DMS114 treated with DMSO at 0.1 percent for 48 hours (cell line): ENCODE results near the gene IP6K2.
A peak's percentile ranks its signal among the peaks of the same experiment; 100 is the strongest.

ENCODE experiments used
- DNase-seq: peaks from one replicate; lab custom pipeline; 2025; ENCODE audit not compliant: unreplicated experiment; lab: John Stamatoyannopoulos, UW

IP6K2 gene

GRCh38 chr3:48690846-48691458 lies 26.1 kb downstream of the IP6K2 start:
- no peak for DNase-seq

- no peak for DNase-seq
These were observed 27.6 kb downstream of the IP6K2 start for GRCh38 chr3:48689384-48689783.

DNA sequence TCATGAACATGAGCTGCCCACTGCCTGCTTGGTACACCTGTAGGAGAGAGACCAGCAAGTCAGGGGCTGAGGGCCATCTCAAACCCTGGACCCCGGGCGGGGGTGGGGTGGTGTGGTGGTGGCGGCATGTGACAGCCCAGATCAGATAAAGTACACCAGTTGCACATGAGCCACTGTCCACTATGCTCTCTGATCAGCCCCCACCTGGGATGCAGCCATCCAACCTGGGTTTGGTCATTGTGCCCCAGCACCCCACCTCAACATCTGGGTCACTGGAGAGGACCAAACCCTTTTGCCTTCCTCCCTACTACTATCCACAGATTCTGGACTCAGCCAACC lies 28.3 kb downstream of the IP6K2 start:
- DNase-seq = no peak

DNA sequence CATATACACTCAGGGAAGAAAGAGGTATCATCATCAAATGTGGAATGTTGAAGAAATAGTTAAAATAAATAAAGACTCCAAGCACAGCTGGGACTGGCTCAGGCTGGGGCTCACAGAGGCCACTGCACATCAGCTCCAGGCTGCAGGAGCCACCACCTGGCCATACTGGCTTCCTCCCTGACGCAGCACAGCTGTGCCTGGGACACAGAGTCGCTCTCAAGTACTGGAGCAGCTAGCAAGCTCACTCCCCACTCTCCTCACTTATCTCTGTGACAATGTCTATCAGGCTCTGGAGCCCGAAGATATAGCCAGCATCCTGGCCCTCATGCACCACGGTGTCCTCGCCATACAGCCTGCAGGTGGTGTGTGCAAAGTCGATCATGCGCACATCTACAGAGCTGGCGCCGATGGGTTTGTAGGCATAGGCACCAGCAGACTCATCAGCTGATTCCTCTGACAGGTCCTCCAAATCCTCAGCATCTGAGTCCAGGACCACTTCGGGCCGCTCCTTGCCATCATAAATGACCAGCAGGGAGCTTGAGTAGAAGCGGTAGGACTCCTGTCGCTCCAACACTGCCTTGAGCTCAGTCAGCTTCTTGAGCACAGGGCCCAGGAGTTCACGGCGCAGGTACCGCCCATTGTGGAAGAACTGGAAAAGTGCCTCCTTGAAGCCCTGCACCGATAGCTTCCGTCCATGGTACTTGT lies 28.8 kb downstream of the IP6K2 start:
- DNase-seq = no peak

- DNase-seq = no peak
These were observed 29.8 kb downstream of the IP6K2 start for GRCh38 chr3:48687220-48687678.

DNA sequence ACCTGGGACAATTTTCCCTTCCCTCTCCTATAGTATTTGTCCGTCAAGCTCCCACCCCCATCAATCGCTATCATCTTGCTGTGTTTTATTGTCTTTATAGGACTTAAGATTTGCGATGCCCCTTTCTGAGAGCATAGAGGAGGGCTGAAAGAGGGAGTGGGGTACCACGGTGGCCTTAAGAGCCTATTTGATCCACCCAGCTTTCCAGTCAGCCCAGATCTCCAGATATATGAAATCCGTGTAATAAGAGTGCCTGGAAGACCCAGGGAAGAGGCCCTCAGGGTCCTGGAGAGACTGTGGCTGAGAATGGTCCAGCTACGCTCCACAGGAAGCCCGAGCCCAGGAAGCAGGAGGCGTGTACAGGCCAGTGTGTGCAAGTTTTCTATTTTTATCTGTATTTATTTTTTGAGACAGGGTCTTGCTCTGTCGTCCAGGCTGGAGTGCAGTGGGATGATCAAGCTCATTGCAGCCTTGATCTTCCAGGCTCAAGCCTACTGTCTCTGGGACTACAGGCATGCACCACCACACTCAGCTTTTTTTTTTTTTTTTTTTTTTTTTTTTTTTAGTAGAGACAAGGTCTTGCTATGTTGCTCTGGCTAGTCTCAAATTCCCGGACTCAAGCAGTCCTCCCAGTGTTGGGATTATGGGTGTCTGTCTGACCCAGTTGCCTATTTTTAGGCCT lies 30.3 kb downstream of the IP6K2 start:
- no peak for DNase-seq

DNA sequence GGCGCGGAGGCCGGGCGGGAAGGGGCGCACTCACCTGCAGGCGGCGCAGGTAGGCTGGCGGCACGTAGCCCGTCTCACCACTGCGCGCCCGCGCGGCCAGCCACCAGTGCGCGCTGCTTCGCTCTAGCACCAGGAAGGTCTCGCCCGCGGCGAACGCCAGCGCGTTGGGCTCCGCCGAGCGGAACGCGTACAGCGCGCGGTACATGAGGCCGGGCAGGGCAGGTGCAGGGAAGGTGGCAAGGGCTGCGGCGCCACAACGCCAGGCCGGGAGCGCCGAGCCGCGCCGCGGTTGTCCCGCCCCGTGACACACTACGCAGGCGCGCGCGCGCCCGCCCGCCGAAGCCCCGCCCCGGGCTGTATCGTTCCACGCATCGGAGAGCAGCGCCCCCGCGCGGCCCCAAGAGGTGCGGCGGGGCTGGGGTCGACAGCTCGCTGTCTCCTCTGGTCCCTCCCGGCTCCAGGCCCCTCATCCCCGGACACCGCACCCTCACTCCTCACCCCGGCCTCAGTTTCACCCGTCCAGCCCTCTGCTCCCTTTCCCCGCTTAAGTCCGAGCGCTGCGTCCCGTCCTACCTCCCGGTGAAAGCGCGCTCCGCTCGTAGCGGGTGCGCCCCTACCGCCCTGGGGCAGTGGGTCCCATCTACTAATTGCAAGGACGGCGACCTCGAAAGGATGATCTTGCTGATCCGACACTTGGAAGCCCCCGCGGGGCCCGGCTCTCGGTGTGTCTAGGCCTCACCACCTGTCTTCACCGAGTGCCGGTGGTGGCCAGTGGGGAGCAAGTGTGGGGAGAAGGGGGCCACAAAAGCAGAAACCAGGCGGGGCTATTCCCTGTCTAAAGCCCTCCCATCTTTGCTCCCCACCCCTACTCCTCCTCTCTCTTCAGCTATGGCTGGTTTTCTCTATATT lies 31.2 kb downstream of the IP6K2 start, which contains the start of gene NCKIPSD:
Gene NCKIPSD, minus strand, starts transcription at position 313 of the 909 bp plus-strand sequence. Its CDS starts 108 bp downstream, at position 205.
- DNase-seq = peak; percentile 62

- no peak for DNase-seq
These were observed 31.8 kb downstream of the IP6K2 start for GRCh38 chr3:48685293-48685602.

DNA sequence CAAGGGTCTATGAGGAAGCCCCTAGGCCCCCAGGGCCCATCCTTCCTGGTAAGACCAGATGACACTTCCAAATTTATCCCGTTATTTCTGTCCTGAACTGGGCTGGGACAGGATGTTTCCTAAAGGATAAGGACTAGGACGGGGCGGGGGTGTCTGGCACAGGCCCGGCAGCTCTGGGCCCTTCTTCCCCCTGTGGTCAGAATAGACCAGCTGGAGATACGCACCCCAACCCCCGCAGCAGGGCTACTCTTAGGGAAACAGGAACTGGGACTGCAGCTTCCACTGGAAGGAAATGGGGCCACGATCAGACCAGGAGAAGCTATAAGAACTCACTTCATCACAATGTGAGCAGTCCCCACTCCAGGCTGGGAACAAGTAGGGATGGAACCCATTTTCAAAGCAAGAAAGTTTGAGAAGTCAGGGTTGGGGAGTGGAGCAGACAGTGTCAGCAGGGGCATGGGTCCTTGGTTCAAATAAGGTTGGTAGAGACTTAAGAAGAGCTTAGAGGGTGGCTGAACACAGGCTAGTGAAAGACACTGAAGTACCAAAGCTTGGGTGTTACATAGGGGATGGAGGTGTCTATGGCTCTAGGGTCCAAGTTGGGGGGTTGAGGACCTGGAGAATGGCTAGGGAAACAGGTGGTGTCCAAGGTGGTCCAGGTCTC lies 32.4 kb downstream of the IP6K2 start:
- no peak for DNase-seq

DNA sequence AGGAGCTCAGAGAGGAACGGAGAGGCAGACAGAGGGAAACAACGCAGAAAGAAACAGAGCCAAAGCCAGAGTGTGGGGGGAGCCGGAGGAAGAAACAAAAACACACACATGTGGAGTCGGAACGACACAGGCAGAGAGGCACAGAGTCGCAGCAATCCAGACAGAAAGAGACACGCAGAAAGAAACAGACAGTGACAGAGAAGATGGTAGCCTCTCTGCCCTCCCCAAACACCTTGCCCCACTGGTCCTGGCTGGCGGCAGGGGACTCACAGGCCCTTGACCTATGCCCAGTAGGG lies 33.0 kb downstream of the IP6K2 start:
- no peak for DNase-seq

DNA sequence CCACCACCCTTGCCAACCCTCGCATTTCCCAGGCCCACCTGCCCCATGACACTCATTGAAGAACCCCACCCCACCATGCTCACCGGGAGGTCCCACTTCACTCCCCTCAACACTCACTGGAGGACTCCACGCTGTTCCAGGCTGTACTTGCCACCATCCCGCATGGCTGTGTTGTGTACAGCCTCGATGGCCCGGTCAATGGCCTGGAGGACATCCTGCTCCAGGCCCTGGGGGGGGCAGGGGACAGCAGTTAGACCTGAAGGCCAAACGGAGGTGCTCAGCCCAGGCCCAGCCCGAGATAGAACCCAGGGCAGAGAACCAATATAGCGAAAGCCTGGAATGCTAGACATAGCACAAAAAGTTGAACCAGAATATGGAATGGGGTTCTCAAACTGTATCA lies 34.2 kb downstream of the IP6K2 start:
- no peak for DNase-seq

DNA sequence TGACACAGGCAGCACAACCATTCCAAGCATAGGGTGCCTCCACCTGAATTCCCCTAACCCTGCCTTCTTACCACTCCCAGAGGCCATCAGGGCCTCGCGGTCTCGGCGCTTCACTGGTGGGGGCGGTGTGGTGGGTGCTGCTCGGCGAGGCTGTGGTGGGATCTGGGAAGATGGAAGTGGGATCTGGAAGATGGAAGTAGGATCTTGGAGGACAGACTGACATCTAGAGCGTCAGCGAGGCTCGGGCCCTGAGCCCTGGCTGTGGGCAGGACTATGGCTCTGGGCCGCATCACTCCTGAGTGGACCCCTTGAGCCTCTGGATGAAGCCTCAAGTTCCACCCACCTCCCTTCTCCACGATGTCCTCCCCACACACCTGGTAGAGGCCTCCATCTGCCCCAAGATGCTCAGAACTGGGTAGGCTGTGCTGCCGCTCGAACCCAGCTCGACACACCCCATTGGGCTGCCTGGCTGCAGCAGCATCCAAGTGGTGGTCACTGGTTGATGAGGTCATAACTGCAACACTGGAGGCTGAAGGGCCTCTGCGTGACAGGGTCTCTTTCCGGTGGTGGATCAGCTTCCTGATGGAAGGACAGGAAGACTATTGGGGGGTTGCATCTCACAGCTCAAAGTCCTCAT lies 34.9 kb downstream of the IP6K2 start:
- no peak for DNase-seq

GRCh38 chr3:48681541-48681880 lies 35.5 kb downstream of the IP6K2 start:
- no peak for DNase-seq

DNA sequence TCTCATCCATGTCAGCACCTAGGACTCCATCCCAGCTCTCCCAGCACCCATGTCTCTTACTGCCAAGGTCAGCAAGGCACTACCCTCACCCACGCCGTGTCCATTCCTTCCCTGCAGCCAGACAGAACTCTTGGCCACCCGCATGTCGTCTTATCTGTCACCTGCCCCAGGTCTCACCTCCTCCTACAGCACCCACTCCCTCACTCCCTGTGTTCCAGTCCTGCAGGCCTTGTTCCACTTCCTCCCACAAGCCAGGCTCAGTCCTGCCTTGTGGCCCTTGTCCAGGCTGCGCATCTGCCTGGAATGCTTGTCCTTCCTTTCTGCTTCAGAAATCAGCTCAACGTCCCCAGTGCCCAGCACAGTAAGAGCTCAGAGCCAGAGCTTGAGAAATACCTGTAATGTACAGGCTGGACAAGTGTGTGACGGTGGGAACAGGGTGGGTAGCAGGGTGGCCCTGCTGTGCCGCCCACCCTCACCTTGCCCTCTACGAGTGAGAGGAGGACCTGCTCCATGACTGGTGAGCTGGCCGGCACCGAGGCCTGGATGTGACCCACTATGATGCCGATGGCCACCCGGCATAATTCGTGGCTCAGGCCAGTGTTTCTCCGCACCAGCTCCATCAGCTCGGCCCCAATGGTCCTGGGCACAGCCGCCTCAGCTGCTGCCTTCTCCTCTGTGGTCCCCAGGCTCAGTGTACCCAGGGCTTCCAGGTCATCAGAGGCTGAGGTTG lies 36.0 kb downstream of the IP6K2 start:
- DNase-seq = no peak

DNA sequence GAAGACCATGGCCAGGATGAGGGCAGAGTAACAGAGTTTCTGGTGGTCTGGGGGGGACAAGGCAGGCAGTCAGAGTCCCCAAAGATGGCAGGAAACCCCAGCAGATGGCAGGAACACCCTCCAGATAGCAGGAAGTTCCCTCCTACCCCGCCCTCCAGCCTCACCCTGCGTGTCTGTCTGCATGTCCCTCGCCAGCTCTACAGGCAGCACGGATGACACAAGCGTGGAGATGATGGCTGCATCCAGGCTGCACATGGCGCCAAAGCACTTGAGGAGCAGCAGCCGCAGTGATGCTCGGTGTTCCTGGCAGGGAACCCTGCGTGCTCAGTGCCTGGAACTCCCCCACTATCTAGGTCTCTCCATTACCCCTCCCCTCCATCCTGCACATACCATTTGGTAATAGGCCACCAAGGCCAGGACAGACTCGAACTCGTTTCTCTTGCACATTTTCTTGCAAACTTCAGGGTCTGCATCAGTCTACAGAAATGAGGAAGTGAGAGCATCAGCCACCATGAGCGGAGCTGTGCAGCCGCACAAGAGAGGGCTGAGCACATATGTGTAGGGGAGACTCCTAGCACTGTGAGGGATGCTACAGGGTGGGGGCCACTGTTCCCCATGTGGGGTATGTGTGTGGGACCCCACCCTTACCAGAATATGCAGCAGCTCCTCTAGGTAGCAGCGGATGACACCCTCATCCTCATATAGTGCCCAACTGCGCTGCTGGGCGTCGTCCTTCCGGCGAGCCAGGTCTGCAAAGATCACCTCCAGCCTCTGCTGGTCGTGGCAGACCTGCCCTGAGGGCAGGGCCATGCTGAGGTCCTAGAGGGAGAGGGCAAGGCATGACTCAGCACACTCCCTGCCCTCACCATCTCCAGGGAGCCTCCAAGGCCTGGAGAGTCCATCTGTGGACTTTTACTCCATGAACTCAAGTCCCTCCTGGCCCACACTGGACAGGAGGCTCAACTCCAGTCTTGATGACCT lies 37.3 kb downstream of the IP6K2 start:
- DNase-seq = no peak

- DNase-seq = no peak
These were observed 38.2 kb downstream of the IP6K2 start for GRCh38 chr3:48678566-48679380.

DNA sequence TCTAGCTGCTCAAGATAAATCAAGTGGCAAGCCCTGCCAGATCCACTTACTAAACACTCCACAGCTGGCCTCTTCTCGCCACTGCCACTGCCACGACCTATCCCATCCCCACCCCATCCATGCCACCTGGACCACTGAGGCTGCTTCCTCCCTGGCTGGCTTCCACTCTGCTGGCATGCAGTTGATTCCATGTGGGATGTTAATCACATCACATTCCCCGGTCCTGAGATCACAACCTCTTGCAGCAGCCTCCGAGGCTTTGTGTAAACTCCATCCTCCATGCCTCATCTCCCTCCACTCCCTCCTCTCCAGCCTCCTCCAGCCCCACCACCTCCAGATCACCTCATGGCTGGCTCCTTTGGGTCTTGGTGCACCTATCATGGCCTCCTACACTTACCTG lies 39.0 kb downstream of the IP6K2 start:
- DNase-seq = no peak

DNA sequence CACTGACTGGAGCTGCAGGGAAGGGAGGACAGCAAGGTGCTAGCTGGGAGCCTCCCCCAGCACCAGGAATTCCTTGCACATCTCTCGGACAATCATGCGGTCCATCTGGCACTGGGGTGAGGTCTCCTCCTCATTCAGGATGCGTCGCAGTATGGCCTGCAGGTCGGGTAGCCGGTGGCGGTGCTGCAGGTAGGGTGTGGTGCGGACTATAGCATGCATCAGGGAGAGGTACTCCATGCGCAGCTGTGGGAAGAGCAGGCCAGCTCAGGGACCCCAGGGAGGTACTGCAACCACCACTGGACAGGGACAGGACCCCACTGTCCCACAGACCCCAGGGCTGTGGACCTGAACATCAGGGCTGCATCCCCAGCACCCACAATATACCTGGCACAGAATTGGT lies 42.5 kb downstream of the IP6K2 start:
- no peak for DNase-seq
